GM19043 (cell line): ENCODE results near the gene FASN.
"Not testable (repeated sequence)": the region's sequence is repeated elsewhere in the genome, so short reads cannot be mapped to it uniquely, and the experiment has no call there.

ENCODE experiments used
- ATAC-seq: cut with Tn5 transposase; IDR thresholded peaks from one replicate; pipeline ENCODE4 v1.9.1; 2021; ENCODE audit warnings: low read depth; ENCODE audit not compliant: unreplicated experiment

The FASN gene

GRCh38 chr17:82098169-82098938 is at the start of gene FASN:
Gene FASN (minus strand): TSS chr17:82098236. CDS start chr17:82096445, 1,791 bp downstream.
- peak; percentile 67 for ATAC-seq

- ATAC-seq: no peak
Measured at GRCh38 chr17:82146663-82147654, 48.9 kb upstream of the FASN start.

- ATAC-seq: no peak
Measured at GRCh38 chr17:82145550-82146155, 47.6 kb upstream of the FASN start.

- no peak for ATAC-seq
Measured at GRCh38 chr17:82143333-82143732, 45.3 kb upstream of the FASN start.

- not testable (repeated sequence) for ATAC-seq
Measured at GRCh38 chr17:82139961-82140360, 41.9 kb upstream of the FASN start.

- no peak for ATAC-seq
Measured at GRCh38 chr17:82138511-82138992, 40.5 kb upstream of the FASN start.

- no peak for ATAC-seq
Measured at GRCh38 chr17:82134101-82134500, 36.1 kb upstream of the FASN start.

- ATAC-seq: not testable (repeated sequence)
Measured at GRCh38 chr17:82133166-82133953, 35.3 kb upstream of the FASN start.

- no peak for ATAC-seq
Measured at GRCh38 chr17:82129095-82129494, 31.1 kb upstream of the FASN start.

- no peak for ATAC-seq
Measured at GRCh38 chr17:82128287-82128686, 30.3 kb upstream of the FASN start.

- no peak for ATAC-seq
Measured at GRCh38 chr17:82127704-82128103, 29.7 kb upstream of the FASN start.

GRCh38 chr17:82127315-82127595 is 29.2 kb upstream of the FASN start:
- ATAC-seq: no peak

GRCh38 chr17:82126556-82127314 is 28.7 kb upstream of the FASN start:
- ATAC-seq: no peak

GRCh38 chr17:82124101-82124500 is 26.1 kb upstream of the FASN start:
- no peak for ATAC-seq

- ATAC-seq: no peak
Measured at GRCh38 chr17:82121660-82122629, 23.9 kb upstream of the FASN start.

GRCh38 chr17:82121246-82121645 is 23.2 kb upstream of the FASN start:
- no peak for ATAC-seq

GRCh38 chr17:82120148-82120547 is 22.1 kb upstream of the FASN start:
- no peak for ATAC-seq

GRCh38 chr17:82118815-82119380 is 20.9 kb upstream of the FASN start:
- no peak for ATAC-seq
